ENCODE measurements around the gene GATD1.
A peak's percentile ranks its signal among the peaks of the same experiment; 100 is the strongest.
"Not testable (repeated sequence)": the region's sequence is repeated elsewhere in the genome, so short reads cannot be mapped to it uniquely, and the experiment has no call there.

Gene GATD1

GRCh38 chr11:763549-764321, 13.6 kb downstream of the GATD1 start:
- no peak for DNase-seq (ENCODE audit: low read depth)

- no peak for DNase-seq (ENCODE audit: low read depth)
These were observed 14.2 kb downstream of the GATD1 start for GRCh38 chr11:763073-763463.

GRCh38 chr11:762421-763072, 14.7 kb downstream of the GATD1 start:
- DNase-seq (ENCODE audit: low read depth), result no peak

GRCh38 chr11:761526-762108, 15.7 kb downstream of the GATD1 start:
- DNase-seq (ENCODE audit: low read depth), result no peak

DNA sequence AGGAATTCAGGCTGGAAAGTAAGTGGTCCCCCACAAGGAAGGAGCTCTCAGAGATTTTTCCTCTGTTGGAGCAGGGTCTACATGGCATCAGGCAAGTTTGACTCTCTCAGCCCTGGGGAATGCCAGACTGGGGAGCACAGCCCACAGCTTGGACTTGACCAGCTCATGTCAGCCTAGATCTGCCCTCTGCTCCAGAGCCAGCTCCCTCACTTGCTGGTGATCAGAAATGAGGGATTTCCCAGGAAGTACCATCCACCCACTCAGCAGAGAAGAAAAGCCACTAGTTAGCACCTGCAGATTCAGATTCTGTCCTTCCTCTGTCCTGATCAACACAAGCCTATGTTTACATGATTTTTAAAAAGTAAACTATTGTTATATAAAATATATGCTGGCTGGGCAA, 17.1 kb downstream of the GATD1 start:
- no peak for DNase-seq (ENCODE audit: low read depth)

DNA sequence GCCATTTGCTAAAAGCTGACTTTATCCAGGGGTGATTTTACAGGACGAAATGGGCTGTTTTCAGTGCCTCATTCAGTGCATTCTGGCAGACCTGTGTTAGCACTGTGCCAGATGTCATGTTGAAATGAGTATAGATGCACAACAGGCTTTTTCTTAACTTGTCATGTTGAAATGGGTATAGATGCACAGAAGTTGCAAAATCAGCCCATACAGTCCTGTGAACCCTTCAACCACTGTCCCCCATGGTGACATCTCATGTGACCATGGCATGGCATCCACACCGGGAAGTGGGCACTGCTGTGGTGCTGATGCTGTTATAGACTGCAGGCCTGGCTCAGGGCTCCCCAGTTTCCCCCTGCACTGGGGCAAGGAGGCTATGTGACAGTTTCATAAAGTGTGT, 27.6 kb downstream of the GATD1 start:
- no peak for DNase-seq (ENCODE audit: low read depth)

GRCh38 chr11:748007-748359, 29.3 kb downstream of the GATD1 start:
- no peak for DNase-seq (ENCODE audit: low read depth)

DNA sequence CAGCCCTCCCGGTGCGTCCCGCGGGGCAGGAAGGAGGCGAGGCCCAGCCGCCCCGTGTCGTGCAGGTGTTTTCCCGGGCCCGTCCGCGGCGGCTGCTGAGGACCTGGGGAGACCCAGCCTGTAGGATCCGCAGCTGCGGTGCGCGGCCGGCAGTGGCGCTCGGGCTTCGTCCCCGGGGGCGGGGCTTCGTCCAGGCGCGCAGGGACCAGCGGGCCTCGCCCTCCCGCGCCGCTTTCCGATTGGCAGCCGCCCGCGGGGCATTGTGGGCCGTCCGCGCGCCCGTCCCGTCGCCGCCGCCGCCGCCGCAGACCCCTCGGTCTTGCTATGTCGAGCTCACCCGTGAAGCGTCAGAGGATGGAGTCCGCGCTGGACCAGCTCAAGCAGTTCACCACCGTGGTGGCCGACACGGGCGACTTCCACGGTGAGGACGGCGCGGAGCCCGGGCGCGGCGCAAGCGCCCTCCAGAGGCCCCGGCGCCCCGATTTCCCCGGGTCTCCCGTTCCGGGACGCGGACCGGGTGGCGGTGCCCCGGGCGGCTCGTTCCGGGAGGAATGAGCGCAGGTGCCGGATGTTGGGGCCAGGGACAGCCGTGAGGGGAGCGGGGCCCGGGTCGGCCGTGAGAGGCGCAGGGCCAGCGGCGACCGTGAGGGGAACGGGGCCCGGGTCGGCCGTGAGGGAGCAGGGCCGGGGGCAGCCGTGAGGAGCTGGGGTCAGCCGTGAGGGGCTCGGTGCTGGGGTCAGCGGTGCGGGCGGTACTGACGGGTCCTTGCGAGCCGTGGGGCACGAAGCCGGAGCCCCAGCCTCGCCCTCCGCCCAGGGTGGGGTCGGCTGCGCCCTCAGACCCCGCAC, 29.9 kb downstream of the GATD1 start, which contains the start of gene TALDO1:
Gene TALDO1 (plus strand): TSS at position 307 of the 849 bp plus-strand sequence. CDS start 18 bp downstream, at position 325.
- peak; percentile 83 for DNase-seq (ENCODE audit: low read depth)

- DNase-seq (ENCODE audit: low read depth), result no peak
These were observed 30.8 kb downstream of the GATD1 start for GRCh38 chr11:746289-747157.

DNA sequence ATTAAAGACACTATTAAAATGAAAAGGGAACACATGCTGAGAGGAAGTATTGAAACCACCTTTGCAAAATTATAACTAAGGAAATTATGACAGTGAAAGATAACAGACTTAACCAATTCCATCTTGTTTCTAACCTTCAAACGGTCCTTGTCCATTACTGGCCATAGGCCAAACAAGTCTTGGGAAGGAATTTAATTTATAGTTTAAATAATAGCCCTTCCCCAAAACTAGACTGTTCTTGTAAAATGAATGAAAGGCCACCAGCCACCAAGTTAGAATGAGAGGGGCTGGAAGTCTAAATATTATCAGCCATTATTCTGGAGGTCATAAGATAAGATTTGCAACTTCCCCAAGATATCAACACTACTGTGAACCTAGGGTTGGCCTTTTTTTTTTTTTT, 31.9 kb downstream of the GATD1 start:
- DNase-seq (ENCODE audit: low read depth), result no peak

DNA sequence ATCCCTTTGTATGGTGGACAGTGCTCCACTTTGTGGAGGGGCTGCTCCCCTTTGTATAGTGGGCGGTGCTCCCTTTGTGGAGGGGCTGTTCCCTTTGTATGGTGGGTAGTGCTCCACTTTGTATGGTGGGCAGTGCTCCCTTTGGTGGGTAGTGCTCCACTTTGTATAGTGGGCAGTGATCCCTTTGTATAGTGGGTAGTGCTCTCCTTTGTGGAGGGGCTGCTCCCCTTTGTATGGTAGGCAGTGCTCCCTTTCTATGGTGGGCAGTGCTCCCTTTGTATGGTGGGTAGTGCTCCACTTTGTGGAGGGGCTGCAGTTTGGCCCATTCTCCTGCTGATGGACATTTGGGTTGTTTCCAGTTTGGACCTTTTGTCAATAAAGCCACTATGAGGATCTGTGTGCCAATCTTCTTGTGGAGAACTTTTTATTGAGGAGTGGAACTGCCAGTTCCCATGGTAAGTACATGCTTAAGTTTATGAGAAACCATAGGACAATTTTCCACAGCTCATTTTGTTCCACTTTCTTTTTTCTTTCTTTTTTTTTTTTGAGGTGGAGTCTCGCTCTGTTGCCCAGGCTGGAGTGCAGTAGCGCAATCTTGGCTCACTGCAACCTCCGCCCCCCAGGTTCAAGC, 34.6 kb downstream of the GATD1 start:
- no peak for DNase-seq (ENCODE audit: low read depth)

- DNase-seq (ENCODE audit: low read depth), result no peak
These were observed 35.1 kb downstream of the GATD1 start for GRCh38 chr11:742156-742546.

DNA sequence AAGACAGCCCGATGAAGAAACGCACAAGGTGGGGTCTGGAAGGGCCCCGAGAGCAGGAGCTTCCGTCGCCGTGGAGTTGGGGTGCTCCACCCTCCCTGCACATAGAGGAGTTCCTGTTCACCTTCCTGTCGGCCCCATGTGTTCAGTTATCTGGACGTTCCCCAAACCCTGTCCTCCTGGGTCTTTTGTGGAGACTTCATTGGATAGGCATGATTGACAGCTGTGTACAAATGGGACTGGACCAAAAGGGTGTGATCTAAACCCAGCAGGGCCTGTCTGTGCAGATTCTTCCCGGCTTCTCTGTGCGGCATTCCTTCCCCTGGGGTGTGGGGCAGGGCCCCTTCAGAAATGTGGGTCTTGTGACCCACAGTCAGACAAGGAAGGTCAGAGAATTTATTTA, 39.4 kb downstream of the GATD1 start:
- DNase-seq (ENCODE audit: low read depth), result not testable (repeated sequence)

DNA sequence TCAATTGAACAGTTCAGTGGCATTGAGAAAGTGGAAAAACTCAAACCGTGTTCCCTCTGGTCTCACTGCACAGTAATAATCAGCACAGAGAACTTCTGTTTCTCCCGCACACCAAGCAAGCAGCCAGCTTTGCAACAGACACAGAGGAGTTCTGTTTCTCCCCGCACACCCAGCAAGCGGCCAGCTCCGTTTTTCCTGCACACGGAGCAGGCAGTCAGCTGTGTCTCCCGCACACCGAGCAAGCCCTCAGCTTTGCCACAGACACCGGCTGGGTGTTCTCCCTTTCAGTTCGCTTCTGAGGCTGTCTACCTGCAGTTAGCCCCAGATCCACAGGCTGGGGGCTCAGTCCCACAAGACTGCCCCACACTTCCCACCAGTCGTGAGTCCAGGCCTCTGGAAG, 39.9 kb downstream of the GATD1 start:
- no peak for DNase-seq (ENCODE audit: low read depth)

DNA sequence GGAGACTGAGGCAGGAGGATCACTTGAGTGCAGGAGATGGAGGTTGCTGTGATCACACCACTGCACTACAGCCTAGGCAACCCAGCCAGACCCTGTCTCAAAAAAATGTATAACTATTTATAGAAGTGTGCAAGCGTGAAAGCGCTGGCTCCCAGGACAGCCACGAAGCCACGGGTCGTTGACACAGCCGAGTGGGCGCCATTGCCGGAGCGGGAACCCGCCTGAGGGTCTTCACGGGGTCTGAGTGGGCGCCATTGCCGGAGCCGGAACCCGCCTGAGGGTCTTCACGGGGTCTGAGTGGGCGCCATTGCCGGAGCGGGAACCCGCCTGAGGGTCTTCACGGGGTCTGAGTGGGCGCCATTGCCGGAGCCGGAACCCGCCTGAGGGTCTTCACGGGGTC, 42.7 kb downstream of the GATD1 start:
- not testable (repeated sequence) for DNase-seq (ENCODE audit: low read depth)

- DNase-seq (ENCODE audit: low read depth), result no peak
These were observed 44.2 kb downstream of the GATD1 start for GRCh38 chr11:733072-733471.

DNA sequence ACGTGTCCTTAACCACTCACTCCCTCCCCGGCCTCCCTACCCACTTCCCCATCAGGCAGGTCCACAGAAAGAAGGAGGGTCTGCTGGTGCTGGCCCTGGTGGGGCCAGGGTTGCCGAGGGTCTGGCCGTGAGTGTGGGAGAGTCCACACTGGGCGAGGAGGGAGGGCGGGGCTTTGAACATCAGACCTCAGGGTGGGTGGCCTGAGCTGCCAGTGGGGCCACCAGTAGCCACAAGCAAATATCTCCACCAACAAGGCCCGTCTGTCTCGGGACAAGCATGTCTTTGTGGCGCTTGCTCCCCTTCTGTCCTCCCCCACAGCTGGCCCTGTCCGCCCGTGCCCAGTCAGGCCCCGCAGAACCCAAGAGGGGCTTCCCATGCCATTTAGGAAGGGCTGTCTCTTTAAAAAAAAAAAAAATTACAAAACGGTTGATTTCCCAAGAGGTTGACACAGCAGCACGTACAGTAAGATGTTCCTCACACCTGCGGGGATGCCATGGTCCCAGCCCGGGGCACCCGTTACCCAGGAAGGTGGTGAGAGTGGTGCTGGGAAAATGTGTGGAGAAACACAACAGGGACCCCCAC, 47.7 kb downstream of the GATD1 start:
- DNase-seq (ENCODE audit: low read depth), result no peak

- DNase-seq (ENCODE audit: low read depth), result no peak
These were observed 48.3 kb downstream of the GATD1 start for GRCh38 chr11:728901-729491.

- peak; percentile 72 for DNase-seq (ENCODE audit: low read depth)
These were observed 49.2 kb downstream of the GATD1 start for GRCh38 chr11:727859-728748.
